Stimulated activated CD4-positive, alpha-beta T cell treated with anti-CD3 and anti-CD28 coated beads, Interleukin-4, amount 100 ng/mL, for 24 hours (primary cell): ENCODE measurements around the gene AOC2.

Experiments
- DNase-seq: peaks from one replicate; pipeline ENCODE4 v3.0.0-alpha.2; 2020

AOC2 gene, protein sequence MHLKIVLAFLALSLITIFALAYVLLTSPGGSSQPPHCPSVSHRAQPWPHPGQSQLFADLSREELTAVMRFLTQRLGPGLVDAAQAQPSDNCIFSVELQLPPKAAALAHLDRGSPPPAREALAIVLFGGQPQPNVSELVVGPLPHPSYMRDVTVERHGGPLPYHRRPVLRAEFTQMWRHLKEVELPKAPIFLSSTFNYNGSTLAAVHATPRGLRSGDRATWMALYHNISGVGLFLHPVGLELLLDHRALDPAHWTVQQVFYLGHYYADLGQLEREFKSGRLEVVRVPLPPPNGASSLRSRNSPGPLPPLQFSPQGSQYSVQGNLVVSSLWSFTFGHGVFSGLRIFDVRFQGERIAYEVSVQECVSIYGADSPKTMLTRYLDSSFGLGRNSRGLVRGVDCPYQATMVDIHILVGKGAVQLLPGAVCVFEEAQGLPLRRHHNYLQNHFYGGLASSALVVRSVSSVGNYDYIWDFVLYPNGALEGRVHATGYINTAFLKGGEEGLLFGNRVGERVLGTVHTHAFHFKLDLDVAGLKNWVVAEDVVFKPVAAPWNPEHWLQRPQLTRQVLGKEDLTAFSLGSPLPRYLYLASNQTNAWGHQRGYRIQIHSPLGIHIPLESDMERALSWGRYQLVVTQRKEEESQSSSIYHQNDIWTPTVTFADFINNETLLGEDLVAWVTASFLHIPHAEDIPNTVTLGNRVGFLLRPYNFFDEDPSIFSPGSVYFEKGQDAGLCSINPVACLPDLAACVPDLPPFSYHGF

DNA sequence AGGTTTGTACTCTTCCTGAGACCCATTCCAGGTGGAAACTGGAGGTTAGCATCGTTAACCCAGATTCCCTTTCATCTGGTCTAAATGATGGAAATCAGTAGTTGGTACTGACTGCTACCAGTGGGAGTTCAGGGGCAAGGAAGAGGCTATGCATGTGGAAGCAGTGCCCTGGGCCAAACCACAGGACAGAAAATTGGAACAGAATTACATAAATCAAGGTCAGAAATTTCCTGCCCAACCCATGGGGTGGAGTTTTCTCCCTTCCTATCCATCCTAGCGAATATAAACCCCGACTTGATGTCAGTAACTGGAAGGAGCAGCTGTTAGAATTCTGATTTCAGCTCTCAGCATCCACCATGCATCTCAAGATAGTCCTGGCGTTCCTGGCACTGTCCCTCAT lies at the start of gene AOC2:
Gene AOC2, plus strand, starts transcription at position 310 of the 400 bp plus-strand sequence. Its CDS starts 47 bp downstream, at position 357.
- DNase-seq, result no peak

DNA sequence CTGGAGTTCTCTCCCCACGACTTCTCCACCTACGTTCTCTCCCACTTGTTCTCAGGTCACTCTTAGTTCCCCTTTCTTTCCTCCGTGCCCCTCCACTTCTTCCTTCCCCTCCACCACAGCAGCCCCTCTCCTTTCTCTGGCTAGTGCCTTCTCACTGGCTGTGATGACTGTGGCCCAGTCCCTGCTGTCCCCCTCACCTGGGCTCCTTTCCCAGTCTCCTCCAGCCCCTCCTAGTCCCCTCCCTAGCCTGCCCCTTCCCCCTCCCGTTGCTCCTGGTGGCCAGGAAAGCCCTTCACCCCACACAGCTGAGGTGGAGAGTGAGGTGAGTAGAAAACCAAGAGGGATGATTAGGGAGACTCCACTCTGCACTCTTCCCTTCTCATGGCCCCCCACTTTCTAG lies 49.3 kb upstream of the AOC2 start:
- no peak for DNase-seq

DNA sequence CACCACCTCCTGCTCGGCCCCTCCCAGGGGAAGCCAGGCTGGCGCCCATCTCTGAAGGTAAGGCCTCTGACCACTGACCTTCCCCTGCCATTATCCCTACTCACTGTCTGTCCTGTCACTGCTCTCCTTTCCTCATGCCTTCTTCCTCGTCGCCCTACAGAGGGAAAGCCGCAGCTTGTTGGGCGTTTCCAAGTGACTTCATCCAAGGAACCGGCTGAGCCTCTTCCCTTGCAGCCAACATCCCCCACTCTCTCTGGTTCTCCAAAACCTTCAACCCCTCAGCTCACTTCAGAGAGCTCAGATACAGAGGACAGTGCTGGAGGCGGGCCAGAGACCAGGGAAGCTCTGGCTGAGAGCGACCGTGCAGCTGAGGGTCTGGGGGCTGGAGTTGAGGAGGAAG lies 48.9 kb upstream of the AOC2 start:
- DNase-seq, result no peak

DNA sequence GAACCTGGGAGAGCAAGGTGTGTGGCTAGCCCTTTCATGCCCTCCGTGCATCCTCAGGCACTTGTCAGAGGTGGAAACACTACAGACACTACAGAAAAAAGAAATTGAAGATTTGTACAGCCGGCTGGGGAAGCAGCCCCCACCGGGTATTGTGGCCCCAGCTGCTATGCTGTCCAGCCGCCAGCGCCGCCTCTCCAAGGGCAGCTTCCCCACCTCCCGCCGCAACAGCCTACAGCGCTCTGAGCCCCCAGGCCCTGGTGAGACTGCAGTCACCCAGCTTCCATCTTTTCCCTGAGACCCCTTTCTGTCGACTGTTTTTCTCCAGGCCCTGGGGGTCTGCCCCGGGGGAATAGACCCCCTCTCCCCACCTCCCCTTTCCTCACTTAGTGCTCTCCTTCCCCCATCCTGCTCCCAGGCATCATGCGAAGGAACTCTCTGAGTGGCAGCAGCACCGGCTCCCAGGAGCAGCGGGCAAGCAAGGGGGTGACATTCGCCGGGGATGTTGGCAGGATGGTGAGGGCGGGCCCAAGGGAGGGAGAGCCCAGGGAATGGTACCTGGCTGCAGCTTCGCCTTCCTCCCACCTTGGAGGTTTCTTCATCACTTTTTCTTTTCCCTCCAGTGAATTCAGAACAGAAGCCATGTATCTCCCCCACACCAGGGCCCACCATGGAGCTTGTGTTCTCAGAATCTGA lies 48.2 kb upstream of the AOC2 start:
- DNase-seq, result no peak

DNA sequence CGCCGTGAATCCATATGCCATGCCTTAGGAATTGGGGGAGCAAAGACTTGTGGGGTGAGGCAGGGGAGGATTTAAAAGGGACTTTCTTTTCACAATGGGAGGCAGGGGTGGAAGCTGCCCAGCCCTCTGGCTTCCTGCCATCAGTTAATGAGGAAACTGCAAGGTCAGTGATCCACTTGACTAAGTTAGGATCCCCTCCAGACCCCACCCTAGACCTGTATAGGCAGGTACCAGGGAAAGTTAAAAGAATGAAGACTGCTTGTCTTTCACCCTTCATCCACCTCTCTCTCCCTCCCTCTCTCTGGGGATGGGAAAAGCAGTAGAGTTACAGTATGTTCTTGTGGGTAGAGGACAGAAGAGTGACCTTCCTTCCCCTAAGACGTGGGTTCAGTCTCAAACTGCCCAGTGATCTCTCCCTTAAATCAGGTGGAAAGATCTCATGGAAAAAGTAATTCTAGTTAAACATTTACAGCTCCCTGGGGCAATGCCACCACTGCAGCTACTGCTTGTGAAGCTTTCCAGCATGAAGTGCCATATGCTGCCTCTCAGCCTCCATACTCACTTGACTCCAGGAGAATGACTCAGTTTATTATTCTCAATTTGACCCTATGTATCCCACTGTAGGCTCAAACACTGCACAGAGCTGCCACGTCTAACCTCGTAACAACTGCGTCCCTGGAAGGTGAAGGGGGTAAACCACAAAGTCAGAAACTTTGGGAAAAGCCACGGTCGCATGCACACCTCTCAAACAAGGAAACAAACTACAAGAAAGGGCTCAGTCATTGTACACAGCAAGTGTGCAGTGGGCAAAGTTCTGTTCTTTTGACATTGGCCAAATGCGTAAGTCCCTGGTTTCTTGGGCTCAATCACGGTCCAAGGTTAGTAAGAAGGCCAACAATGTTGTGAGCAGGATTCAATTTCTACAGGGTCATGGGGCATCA lies 47.0 kb upstream of the AOC2 start:
- DNase-seq, result no peak

DNA sequence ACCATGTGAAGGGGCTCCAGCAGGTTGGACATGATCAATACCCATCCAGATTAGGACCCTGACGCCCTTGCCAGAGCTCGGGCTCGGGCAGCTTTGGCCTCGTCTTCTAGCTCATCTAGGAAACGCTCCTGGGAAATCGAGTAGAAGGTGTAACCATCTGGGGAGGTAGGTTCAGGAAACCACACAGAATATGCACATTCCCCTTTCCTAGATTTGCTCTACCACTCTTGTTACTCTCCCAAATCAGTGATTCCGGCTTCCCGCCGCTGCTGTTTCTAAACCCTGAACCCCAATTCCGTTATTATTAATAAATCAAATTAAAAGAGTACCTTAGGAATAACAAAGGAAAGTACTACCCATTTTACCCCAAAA lies 46.4 kb upstream of the AOC2 start:
- DNase-seq, result no peak

DNA sequence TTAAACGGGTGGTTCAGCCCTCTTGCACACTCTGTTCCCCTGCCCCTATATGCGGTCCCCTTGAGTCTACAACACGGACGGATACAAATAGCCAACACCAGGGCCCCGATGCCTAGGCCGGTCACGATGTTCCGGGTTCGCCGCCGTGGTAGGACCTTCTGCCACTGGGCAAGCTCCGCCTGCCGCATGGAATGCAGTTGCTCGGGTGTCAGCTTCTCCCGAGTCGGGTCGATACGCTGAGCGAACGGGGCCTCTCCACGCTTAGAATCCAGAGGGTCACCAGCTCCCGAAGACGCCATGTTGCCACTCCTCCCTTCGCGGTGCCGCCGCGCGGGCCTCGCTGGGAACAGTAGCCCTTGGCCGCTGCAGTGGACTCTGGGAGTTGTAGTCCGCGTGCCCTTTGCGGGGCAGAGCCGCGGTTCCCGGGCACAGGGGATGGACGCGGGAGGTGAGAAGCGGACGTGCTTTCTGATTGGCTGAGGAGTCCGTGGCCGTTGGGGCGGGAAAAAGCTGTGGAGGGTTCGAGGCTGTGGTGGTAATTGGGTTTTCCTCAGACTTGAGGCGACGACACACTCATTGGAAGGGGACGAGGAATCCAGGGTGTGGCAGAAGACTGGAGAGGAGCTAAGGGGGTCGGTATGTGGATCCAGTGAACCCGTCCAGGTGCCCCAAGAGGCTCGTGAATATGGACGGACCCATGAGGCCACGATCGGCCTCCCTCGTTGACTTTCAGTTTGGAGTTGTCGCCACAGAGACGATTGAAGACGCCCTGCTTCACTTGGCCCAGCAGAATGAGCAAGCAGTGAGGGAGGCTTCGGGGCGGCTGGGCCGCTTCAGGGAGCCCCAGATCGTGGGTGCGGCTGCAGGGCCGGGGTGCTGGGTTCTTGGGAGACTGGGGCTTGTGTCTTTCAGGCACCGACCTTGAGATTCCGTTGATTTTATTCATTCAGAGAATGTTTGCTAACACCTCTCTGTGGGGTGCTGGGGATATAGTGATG lies 45.7 kb upstream of the AOC2 start, which contains the start of the genes CNTD1 and COA3:
Gene CNTD1, plus strand, starts transcription at position 479 of the 998 bp plus-strand sequence. Its CDS starts 207 bp downstream, at position 686.
Gene COA3, minus strand, starts transcription at position 322 of the 998 bp plus-strand sequence. Its CDS starts 23 bp downstream, at position 299.
- DNase-seq, result peak; percentile 83

DNA sequence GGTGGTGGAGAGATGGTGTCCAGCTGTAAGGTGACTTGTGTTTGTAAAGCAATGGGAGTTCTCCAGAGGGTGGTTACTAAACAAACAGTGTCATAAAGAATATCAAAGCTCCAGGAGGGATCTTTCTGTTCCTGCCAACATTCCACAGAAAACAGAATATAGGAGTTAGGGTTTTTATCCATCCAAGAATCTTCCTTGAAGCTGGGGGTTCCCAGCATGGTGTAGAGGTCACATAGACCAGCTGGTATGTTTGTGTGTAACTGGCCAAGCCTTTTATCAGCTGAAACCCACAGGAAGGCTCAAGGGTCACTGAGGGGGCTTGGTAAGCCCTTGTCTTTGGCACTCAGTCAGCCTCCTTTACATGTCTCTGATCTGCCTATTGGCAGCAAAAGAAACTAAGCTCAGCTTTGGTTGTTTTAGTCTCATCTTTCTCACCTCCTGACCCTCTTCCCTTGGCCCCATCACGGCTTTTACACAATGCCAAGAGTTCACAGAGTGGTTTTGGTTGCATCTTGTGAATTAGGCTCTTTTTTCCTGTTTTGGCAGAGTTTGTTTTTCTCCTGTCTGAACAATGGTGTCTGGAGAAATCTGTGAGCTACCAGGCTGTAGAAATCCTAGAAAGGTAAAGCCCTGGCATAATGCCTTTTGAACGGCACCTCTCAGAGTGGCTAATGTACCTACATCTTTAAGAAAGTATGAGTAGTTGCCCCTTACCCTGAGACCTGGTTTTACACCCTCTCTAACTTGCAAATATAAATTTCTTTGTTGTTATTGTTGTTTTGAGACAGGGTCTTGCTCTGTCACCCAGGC lies 41.1 kb upstream of the AOC2 start:
- DNase-seq, result no peak

DNA sequence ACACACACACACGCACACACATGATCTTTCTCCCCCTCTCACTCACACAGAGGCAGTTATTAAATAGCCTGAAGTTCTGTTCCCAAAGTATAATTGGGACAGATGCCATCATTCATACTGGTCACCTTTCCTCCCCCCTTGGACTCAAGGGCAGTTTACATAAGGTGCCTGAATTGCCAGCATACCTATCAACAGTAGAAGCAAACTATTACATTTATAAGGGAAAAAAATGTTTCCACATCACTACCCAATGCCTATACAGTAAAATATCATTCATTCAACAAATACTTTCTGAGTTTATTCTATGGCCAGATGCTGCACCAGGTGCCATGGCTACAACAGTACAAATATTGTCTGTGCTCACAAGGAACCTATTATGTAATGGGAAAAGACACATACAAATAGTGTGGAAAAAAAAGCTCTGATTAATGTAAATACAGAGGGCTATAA lies 39.4 kb upstream of the AOC2 start:
- DNase-seq, result no peak

DNA sequence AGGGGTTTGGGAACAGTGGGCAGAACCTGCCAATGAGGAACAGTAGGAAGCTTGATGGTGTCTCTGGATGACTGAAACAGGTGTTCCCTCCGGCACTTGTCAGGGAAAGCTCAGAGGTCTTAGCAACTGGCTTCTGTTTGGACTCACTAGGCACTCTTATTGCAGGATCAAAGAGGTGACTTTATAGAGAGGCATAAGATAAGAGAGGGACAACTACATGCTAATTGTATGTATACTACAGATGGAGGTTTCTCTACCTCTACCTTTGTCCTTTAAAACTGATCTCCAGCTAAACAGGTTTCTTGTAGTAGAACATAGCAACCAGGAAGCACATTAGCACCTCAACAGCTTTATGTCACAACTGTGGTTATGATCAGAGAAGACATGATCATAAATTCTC lies 38.1 kb upstream of the AOC2 start:
- DNase-seq, result no peak

DNA sequence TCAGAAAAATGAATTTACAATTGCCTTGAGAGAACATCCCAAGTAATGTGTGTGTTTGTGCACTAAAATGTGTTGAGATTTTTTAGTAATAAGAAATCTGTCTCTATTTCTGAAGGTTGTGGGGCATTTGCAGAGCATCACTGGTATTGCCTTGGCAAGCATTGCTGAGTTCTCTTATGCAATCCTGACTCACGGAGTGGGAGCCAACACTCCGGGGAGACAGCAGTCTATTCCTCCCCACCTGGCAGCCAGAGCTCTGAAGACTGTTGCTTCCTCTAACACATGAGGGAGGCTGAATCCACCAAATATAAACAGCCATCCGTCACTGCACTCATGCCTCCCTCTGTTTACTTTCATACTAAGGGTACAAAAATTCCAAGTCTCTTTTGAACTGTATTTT lies 35.1 kb upstream of the AOC2 start:
- DNase-seq, result no peak

DNA sequence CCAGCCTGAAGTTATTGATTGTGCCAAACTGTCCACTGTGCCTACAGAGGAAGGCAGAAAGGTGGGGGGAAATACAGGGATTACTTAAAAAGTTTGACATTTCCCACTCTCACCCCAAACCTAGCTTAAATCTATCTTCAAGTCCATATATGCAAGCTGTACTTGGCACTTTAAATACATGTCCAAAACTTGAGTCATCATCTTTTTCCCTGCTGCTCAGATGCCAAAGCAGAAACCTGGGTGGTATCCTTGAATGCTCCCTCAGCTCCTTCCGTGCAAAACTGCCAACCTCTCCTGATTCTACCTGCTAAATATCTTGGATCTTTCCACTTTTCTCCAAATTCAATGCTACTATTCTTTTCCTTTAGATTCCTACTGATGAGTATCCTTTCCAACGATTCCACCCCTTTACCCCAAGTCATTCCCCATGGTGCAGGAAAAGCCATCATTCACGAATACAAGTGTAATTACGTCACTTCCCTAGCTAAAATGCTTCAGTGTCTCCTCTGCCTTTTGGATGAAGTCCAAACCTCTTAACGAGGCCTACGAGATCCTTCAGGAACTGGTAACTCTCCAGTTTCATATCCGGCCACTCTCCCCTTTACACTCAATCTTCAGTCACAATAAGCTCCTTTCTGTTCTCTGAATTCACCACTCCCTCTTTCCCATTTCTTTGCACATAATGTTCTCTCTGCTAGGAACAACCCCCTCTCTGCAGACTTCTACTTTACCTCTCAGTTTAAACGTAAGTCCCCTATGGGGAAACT lies 29.6 kb upstream of the AOC2 start:
- no peak for DNase-seq

DNA sequence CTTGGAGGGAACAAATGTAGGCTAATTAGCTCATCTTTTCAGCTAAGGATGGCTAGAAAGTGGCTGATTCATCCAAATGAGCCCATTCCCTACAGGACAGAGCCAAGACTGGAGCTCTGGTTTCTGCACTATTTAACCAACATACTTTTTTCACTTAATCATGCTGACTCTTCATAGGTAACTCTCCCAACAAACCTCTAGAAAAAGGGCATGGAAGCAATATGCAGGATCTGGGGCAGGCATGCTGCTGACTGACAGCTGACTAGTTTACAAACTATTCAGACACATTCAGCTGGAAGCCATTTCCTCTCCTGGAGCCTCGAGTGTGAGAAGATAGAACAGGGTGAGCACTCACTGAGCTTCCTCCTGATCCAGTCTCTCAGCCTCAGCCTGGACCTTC lies 26.5 kb upstream of the AOC2 start:
- no peak for DNase-seq

DNA sequence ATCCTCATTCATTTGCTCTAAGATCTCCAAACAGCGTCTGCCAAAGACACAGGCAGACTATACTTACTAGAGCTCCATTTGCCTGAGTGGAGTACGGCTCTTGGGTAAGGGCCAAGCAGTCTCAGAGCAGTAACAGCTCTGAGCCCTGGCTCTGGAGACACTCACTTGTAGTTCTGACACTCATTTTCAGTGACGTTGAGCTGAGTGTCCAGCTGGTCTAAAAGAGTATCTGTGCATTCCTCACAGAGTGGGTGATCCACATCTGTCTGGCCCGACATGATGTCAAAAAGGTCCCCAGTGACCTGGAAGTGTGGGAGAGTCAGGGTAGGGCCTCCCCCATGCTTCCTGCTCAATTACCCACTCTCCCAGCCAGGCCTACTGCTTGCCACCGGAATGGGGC lies 26.0 kb upstream of the AOC2 start:
- DNase-seq, result no peak

DNA sequence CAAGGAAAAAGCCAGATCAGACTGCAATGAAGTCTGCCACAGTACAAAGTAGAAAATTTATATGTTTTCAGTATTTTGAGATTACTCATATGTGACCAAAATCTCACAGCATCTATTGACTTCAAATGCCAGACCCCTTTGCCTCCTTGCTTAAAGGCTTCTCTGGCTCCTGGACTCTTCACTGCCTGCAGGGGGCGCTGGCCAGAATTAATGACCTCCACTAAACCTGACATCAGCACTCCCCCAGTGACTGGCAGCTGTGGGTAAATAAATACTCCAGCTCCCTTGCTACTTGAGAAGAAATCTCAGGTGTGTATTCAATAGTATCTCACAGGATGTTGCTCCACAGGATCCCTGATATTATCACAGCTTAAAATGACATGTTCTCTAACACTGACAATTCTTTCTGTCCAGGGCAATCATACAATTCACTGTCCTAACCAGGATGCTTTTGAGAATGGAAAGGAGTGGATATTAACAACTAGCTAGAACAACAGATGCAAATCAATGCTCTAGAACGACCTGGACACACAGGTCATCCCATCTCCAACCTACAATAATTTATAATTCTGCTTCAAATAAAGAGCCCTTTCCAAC lies 24.3 kb upstream of the AOC2 start:
- peak; percentile 71 for DNase-seq

DNA sequence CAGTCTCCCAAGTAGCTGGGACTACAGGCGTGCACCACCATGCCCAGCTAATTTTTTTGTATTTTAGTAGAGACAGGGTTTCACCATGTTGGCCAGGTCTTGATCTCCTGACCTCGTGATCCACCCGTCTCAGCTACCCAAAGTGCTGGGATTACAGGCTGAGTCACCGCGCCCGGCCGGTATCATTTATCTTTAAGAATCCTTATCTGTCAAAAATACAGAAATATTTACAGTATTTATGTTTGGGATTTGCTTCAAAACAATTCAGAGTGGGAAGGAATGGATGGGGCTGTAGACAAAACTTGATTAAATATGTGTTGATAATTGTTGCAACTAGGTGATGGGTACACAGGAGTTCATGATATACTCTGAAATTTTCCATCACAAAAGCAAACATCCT lies 23.2 kb upstream of the AOC2 start:
- DNase-seq, result no peak

DNA sequence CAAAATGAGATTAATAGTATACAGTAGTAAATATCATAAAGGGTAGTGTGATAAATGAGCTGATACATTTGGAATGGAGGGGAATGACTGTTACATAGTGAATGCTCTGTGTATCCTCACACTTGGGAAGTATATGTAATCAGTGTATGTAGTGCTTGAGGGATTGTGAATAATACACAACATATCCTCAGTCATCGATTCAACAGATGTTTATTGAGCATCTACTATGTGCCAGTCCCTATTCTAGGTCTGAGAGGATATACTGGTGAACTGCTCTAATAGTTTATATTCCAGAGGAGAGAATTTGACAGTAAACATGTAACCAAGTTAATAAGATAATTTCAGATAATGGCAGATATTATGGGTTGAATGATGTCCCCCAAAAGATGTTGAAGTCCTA lies 16.9 kb upstream of the AOC2 start:
- DNase-seq, result no peak

DNA sequence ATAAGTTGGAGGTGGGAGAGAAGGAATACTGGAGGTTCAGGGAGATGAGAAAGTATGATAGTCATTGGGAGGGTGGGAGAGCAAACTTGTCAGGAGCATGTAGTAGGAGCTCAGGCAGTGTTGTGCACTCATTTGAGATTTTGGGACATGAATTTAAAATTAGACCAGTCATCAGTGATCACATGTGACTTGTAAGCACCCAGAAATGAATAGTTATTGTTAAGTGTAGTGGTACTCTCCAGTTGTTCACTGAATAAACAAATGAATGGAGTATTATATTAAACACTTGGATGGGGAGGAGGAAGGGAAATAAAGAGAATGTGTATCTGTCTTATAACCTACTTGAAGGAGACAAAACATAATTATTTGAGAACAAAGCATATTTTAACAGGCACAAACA lies 13.4 kb upstream of the AOC2 start:
- no peak for DNase-seq
